Measurements from ENCODE around the gene MLXIP.
"Not testable (repeated sequence)": the region's sequence is repeated elsewhere in the genome, so short reads cannot be mapped to it uniquely, and the experiment has no call there.

MLXIP gene, protein sequence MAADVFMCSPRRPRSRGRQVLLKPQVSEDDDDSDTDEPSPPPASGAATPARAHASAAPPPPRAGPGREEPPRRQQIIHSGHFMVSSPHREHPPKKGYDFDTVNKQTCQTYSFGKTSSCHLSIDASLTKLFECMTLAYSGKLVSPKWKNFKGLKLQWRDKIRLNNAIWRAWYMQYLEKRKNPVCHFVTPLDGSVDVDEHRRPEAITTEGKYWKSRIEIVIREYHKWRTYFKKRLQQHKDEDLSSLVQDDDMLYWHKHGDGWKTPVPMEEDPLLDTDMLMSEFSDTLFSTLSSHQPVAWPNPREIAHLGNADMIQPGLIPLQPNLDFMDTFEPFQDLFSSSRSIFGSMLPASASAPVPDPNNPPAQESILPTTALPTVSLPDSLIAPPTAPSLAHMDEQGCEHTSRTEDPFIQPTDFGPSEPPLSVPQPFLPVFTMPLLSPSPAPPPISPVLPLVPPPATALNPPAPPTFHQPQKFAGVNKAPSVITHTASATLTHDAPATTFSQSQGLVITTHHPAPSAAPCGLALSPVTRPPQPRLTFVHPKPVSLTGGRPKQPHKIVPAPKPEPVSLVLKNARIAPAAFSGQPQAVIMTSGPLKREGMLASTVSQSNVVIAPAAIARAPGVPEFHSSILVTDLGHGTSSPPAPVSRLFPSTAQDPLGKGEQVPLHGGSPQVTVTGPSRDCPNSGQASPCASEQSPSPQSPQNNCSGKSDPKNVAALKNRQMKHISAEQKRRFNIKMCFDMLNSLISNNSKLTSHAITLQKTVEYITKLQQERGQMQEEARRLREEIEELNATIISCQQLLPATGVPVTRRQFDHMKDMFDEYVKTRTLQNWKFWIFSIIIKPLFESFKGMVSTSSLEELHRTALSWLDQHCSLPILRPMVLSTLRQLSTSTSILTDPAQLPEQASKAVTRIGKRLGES

DNA sequence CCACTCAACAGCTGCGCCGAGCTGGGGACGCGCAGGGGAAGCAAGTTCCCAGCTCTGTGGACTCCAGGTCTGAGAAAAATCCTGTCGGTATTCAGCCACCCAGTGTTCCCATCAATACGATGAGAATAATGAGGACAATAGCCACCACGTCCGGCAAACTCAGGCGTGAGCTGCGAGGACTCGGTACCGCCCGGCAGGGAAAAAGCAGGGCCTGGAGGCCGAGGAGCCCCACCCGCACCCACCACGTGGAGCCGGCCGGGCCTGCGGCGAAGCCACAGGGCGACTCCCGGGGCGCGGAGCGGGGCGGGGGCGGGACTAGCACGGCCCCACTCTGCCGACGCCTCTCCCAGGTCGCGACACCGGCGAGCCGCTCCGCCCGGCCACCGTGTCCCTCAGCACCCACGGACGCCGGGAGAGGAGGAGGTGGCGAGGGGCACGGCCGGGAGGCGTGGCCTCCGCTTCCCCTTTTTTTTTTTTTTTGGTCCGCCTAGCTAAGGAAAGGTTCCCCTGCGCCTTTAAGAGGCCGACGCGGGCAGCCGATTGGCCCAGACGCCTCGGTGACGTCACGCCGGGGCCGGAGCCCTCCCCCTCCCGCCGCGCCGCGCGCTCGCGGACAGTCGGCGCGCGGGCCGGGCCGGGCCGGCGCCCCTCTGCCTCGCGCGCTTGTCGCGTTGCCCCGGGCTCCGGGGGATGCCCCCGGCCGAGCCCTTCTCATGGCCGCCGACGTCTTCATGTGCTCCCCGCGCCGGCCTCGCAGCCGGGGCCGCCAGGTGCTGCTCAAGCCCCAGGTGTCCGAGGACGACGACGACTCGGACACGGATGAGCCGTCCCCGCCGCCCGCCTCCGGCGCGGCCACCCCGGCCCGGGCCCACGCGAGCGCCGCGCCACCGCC is at the start of gene MLXIP:
TSS of gene MLXIP (plus strand) at position 616 of the 892 bp plus-strand sequence. CDS start at position 714, 98 bp downstream.
- peak; percentile 76 to 88 for DNase-seq (ENCODE audit: low read depth in 2 of 2)

DNA sequence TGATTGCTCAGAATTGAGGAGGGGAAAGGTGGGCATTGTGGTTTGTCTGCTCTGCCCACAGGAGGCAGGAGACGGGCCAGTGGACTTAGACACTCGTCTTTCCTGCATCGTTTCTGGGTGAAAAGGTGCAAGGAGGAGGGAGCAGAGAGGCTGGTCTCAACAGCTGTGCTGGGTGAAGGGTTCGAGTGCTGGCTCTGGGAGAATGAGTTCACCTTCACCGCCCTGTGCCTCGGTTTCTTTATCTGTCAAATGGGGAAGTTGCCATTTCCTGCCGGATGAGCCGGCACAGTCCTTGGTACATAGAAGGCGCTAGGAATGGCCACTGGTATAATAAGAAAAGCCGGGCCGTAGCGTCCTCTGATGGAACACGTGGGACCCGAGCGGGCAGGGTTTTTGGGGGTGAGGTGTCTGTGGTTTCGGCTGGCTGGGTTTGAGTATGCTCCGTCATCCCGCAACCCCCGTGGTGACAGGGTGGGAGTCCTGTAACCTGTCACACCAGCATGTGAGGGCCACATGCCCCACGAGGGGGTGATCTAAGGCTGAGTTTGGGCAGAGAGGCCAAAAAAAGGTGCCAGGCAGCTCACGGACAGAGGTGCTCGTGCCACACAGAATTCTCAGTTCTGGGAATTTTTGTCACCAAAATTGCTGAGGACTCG is 49.5 kb upstream of the MLXIP start:
- DNase-seq (ENCODE audit: low read depth in 2 of 2) = peak in 1 of 2 donors; percentile 33

DNA sequence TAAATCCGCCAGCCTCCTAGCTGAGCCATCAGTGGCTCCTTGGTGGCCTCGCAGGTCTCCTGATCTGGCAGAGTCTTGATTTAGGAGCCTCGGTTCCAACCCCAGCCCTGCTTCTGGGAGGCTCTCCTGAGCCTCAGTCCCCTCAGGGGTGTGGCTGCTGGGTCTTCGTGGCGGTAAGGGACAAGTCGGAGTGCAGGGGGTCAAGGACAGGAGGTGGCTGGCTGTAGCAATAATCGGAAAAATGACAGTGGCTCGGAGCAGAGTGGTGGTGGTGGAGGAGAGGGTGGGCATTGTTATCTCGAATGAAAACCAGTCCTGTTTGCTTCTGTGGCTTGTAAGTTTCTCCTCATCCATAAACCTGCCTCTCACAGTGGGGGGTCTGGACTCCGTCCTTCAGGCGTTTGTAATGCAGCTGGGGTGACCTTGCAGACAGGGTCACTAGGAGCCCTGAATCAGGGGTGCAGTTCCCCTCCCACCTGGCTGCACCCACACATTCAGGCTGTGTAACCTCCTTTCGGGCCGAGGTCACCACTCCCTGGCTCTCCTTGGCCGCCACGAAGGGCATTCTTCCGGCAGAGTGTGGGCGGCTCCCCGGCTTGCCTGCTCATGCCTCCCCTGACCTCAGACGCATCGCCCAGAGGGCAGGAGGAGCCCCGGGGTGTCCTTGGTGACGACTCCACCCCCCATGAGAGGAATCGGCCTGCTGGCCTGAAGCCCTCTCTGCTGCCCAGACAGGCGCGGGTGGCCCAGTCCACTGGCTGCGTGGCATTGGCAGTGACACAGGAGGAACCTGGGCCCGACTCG is 48.7 kb upstream of the MLXIP start:
- no peak for DNase-seq (ENCODE audit: low read depth in 2 of 2)

DNA sequence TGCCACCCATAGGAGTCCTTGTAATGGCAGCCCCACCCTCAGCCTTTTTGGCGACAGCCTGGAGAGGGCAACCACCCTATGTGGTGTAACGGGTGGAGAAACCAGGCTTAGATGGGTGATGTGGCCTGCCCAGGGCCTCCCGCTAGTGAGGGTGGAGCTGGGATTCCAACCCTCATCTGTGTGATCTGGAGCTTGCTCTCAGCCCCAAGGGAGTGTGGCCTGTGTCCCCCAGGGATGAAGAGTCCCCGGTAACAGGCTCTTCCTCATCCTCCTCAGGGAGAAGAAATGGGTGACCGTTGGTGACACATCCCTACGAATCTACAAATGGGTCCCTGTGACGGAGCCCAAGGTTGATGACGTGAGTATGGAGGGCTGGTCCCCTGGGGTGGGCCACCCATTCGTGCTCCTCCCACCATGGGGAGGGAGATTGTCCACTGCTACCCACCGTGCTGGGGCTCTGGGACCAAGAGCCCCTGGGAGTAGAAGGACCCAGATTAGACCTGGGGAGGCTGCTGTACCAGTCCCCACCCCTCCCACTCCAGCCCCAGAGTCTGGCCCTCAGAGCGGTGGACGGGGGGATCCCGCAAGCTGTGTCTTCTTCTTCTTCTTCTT is 48.0 kb upstream of the MLXIP start:
- DNase-seq (ENCODE audit: low read depth in 2 of 2) = no peak

DNA sequence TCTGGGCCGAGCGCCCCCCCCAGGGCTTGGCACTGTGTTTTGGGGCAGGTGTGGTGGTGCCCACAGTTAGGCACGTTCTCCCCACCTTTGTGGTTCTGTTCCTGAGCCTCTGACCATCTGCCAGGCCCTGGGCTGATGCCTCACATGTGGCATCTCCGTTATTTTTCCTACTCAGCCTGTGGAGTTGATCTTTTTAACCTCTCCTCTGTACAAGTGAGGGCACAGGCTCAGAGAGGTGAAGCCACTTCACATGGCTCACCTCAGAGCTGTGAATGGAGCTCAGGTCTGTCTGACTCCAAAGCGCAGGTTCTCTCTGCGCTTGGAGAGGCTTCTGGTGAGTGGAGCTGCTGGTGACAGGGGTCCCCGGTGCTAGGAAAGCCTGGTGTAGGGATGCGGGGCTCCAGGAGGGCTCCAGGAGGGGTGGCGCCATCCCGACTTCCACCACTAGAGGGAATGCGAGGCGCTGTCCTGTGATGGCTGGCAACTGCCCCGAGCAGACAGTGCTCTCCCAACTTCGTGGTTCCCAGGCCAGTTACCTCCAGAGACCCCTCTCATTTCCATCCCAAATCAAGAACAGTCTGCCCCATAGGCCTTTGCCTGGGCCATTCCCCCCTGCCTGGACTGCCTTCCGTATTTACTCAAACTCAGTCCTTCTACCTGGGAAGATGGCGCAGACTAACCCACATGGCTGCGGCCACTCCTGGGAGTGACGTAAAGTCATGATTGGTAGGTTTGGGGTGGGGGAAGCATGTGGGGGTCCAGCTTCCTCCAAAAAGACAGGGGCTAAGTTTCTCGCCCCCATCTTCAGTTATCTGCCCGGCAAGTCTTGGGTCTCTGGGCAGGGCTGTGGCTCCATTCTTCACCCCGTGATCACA is 47.0 kb upstream of the MLXIP start:
- DNase-seq (ENCODE audit: low read depth in 2 of 2) = peak; percentile 2 to 31

DNA sequence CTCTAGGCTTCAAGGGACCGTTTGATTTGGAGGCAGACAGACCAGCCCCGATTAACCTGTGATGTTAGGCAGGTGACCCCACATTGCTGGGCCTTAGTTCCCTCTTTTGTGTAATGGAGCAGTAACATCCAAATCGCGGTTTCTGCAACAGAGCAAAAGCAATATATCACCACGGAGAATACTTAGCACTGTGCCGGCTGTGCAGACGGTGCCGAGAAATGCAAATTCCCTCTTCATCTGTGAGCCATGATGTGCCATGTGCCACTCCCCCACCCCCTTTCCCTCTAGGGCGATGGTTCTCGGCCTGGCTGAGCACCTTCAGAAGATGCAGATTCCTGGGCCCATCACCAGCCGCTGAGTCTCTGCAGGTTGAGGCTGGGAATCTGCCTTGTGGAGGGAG is 46.0 kb upstream of the MLXIP start:
- no peak for DNase-seq (ENCODE audit: low read depth in 2 of 2)

DNA sequence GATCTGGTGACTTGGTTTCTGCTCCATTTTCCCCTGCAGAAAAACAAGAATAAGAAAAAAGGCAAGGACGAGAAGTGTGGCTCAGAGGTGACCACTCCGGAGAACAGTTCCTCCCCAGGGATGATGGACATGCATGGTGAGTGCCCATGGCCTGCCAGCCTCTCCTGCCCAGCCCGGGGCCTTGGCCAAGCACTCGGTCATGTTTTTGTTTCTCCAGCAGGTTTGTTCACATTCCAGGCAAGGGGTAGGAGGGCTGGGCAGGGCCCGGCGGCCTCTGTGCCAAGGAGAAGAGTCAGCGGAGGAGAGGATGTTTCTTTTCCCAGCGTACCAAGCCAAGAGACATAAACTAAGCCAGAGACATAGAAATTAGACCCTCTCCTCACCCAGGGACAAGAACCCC is 43.3 kb upstream of the MLXIP start:
- no peak for DNase-seq (ENCODE audit: low read depth in 2 of 2)

DNA sequence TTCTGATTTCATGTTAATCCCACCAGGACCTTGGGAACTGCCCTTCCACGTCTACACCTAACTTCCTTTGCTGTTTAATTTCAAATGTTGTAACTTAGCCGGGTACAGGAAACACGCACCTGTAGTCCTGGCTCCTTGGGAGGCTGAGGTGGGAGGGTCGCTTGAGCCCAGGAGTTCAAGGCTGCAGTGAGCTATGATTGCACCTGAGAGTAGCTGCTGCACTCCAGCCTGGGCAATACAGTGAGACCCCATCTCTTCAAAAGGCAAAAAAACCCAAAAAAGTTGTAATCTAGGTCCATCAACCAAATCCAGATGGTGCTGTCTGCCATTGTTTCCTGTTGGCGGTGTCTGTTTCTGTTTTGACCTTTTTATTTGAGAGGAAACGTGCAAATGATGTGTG is 42.4 kb upstream of the MLXIP start:
- no peak for DNase-seq (ENCODE audit: low read depth in 2 of 2)

DNA sequence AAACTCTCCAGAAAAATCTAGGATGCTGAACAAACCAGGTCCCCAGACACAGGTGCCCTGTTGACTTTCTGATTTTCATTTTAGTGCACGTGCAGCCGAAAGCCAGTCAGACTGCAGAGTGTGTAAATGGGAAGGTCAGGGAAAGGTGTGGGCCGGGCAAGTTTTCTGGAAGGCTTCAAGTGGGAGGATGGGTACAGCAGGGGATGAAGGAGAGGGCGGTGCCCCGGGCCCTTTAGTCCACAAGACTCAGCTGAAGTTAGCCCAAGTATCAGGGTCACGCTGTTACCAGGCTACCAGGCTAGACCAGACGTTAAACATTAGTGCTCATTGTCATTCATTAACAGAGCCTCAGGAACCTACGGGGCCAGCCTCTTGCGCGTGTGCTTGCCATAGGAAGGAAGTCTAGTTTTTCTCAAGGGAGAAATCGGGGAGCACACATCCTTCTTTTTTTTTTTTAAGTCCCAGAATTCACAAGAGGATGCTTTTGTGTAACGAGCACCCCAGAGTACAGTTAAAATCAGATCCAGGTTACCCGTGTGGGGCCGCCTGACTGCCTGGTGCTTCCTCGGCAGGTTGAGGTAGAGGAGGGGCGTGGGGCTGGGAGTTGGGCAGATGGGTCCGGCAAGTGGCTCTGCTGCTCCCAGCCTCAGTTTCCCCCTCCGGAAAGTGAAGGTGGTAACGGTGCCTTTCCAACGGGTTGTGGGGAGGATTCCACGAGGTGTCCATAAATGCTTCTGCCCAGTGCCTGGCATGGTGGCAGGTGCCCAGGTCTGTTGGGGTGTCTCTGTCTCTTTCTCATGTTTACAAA is 37.8 kb upstream of the MLXIP start:
- no peak for DNase-seq (ENCODE audit: low read depth in 2 of 2)

DNA sequence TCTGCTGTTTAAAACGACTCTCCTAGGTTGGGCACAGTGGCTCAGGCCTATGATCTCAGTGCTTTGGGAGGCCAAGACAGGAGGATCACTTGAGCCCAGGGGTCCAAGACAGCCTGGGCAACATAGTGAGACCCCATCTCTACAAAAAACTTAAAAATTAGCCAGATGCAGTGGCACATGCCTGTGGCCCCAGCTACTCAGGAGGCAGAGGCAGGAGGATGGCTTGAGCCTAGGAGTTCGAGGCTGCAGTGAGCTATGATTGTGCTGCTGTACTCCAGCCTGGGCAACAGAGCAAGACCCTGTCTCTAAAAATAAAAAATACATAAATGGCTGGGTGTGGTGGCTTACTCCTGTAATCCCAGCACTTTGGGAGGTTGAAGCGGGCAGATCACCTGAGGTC is 37.1 kb upstream of the MLXIP start:
- not testable (repeated sequence) for DNase-seq (ENCODE audit: low read depth in 2 of 2)

DNA sequence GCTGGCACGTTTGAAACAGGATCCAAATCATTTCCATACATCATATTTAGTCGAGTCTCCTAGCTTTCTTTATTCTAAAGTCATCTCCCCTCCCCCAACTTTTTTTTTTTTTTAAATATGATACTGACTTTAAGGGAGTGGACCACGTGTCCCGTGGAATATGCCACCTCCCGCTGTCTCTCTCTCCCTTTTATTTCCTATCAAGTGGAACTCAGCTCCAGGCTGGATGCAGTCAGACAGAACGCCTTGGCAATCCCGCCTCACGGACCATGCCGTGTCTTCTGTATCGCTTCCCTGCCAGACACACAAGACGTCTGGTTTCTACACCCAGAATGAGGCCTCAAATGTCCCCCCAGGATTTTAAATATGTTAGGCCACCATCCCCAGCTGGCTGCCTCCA is 35.6 kb upstream of the MLXIP start:
- no peak for DNase-seq (ENCODE audit: low read depth in 2 of 2)

DNA sequence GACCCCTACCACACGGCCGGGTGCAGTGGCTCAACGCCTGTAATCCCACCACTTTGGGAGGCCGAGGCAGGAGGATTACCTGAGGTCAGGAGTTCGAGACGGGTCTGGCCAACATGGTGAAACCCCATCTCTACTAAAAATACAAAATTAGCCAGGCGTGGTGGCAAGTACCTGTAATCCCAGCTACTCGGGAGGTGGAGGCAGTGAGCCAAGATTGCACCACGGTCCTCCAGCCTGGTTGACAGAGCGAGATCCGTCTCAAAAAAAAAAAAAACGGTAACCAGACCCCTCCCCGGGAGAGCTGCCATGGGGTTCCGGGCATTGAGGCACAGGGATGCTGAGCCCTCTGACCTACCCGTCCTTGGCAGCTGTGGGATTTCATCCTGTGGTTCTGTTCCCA is 35.1 kb upstream of the MLXIP start:
- DNase-seq (ENCODE audit: low read depth in 2 of 2) = no peak

DNA sequence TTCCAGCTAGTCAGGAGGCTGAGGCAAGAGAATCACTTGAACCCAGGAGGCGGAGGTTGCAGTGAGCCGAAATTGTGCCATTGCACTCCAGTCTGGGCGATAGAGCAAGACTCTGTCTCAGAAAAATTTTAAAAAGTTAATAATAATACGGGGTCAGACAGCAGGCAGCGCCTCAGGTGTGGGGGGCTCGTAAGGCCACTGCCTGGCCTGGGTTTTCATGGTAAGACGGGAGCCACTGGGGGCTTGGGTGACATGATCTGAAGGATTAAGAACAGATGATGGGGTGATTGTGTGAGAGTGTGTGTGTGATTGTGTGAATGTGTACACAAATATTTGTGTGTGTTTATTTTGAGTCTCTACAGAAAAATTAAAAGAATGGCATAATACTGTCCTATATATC is 33.3 kb upstream of the MLXIP start:
- no peak for DNase-seq (ENCODE audit: low read depth in 2 of 2)

DNA sequence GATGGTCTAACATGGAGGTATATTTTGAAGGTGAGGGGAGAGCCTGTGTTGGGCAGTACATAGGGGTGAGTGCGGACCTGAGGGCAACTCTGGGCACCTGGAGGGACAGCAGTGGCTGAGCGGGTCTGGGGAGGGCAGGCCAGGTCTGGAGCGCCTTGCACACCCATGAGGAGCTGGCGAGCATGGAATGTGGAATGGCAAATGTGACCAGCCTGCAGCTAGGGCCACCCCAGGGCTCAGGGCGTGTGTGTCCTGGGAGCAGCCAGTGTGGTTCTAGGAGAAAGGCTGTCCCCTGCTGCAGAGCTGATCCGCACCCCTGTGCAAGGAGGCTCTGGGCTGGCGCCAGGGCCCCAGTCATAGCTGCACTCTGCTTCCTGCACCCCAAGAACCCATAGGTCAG is 32.4 kb upstream of the MLXIP start:
- no peak for DNase-seq (ENCODE audit: low read depth in 2 of 2)

DNA sequence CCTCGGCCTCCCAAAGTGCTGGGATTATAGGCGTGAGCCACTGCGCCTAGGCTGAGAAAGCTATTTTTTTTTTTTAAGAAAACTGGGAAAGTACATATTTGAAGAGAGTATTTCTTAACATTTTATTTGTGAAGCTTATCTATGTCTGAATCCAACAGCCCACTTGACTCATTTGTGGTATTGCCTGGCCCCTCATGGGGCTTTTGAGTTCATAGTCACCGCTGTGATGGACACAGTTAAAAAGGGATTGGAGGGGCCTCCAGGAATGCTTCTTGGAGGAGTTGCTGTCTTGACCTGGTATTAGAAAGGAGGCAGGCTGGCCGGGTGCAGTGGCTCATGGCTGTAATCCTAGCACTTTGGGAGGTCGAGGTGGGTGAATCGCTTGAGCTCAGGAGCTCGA is 30.4 kb upstream of the MLXIP start:
- no peak for DNase-seq (ENCODE audit: low read depth in 2 of 2)

DNA sequence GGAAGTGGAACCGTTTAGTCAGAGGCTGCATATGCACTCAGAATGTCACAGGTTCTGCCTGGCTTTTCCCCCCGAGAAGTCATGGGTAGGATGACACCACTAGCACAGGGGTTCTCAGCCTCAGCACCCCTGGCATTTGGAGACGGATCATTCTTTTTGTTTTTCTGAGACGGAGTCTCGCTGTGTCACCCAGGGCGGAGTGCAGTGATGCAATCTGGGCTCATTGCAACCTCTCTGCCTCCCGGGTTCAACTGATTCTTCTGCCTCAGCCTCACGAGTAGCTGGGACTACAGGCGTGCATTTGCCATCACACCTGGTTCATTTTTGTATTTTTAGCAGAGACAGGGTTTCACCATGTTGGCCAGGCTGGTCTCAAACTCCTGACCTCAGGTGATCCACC is 28.7 kb upstream of the MLXIP start:
- no peak for DNase-seq (ENCODE audit: low read depth in 2 of 2)

DNA sequence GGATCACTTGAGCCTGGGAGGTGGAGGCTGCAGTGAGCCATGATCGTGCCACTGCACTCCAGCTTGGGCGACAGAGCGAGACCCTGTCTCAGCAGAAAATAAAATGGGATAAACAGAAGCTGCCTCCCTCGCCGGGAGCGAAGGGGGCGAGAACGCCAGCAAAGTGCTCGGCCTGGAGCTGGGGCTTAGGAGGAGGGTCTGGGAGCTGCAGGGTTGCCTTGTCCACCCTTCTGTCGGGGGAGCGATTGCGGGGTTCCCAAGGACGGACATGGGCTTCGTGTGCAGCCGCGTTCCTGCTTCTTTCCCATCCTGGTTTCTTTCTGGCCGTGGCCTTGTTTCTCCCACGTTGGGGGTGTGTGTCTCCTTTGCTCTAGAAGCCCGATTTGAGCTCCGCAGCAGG is 27.9 kb upstream of the MLXIP start:
- no peak for DNase-seq (ENCODE audit: low read depth in 2 of 2)

DNA sequence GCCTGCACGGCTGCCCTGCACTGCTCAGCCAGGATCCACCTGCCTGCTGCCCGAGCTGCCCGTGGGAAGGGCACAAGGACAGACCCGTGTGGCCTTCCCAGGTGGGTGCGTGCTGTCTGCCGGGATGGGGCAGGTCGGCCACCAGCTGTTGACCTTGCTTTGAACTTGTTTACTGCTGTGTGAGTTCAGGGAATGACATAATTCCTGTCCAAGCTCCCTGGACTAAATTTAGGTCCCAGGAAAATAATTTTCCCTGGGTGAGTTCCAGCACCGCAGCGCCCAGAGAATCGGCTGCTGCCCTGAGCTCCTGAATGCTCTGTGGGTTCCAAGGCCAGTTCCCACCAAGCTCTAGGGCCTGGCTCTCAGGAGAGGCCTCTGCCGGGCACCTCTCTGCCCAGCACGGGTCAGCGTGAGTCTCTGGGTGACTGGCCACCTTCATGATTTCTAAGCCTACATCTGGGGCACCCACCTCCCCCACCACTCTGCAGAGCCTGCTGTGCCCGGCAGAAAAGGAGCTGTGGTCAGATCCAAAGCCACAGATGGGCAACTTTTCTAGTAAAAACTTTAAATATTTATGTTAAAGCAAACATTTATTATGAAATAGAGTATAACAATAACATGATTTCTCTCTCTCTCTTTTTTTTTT is 27.2 kb upstream of the MLXIP start:
- DNase-seq (ENCODE audit: low read depth in 2 of 2) = no peak
